NCI-H524 (cell line): ENCODE data around the gene ZNF648.
"Not testable (repeated sequence)": the region's sequence is repeated elsewhere in the genome, so short reads cannot be mapped to it uniquely, and the experiment has no call there.

Experiments used
- DNase-seq, 2 experiments: peaks; one replicate each; lab custom pipeline; 2025; lab: John Stamatoyannopoulos, UW

The ZNF648 gene

DNA sequence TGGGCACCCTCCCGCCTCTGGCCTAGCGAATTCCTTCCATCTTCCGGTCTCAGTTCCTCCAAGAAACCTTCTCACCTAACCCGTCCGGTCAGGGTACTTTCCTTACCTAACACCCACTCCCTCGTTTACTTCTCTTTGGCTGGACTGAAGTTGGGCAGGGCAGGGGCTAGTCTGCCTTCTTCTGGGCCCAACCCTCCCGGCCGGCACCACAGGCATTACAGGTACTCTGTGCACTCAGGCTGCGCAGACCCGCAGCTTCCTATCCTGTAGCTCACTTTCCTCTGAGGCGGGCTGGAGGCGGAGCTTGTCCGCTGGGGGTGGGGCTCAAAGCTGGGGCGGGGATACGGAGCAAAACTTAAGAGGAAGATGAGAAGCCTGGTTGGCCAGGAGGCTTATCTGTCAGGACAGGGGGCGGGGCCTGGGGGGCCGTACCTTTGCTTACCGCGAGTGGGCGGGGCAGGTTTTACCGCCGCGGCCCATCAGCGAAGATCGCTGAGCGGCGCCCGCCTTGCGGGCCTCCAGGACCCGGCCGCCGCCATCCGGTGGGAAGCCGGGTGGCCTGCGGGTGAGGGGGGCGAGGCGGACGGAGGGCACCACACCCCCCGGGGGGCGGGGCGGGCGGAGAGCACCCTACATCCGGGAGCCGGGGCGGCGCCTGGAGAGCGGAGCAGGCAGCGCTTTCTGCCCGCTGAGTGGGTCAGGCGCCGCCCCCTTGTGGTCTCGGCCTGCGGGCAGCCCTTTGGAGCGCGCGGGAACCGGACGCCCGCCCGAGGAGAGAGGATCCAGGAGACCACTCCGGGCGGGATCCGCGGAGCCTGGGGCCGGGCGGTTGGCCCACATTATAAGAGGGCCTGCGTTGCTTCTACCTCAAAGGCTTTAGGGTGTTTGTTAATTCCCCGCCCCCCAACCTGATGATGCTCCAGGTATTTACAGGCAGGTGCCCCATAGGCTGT, 31.9 kb downstream of the ZNF648 start:
- peak; percentile 88 to 94 for DNase-seq

- DNase-seq = no peak
Measured at GRCh38 chr1:182029002-182029378, 32.5 kb downstream of the ZNF648 start.

GRCh38 chr1:182015360-182015759, 46.2 kb downstream of the ZNF648 start:
- DNase-seq = no peak

GRCh38 chr1:182010800-182011370, 50.6 kb downstream of the ZNF648 start:
- DNase-seq = not testable (repeated sequence)

DNA sequence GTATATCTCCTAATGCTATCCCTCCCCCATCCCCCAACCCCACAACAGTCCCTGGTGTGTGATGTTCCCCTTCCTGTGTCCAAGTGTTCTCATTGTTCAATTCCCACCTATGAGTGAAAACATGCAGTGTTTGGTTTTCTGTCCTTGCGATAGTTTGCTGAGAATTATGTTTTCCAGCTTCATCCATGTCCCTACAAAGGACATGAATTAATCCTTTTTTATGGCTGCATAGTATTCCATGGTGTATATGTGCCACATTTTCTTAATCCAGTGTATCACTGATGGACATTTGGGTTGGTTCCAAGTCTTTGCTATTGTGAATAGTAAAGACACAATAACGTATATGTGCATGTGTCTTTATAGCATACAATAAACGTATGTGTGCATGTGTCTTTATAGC, 56.1 kb downstream of the ZNF648 start:
- DNase-seq = not testable (repeated sequence)

DNA sequence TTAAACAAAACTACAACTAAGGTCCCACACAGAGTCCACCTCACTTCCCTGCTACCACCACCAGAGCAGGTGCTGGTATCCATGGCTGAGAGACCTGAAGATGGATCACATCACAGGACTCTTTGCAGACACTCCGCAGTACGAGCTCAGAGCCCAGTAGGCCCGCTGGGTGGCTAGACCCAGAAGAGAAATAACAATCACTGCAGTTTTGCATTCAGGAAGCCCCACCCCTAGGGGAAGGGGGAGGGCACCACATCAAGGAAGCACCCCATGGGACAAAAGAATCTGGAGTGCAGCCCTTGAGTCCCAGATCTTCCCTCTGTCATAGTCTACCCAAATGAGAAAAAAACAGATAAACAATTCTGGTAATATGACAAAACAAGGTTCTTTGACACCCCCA, 56.9 kb downstream of the ZNF648 start:
- no peak for DNase-seq
